ENCODE measurements around the gene PPP1R12C. TPM values are rescaled to one million over a fixed set of nuclear protein-coding genes. Genes with fewer than 3 reads are reported as not detected.
"Not testable (repeated sequence)": the region's sequence is repeated elsewhere in the genome, so short reads cannot be mapped to it uniquely, and the experiment has no call there.

The PPP1R12C gene
- polyA plus RNA-seq, 4 donors, result 56.8 to 120 (median 69.6) TPM

GRCh38 chr19:55112777-55113569, 4.5 kb downstream of the PPP1R12C start:
- no peak for DNase-seq (ENCODE audit: low read depth in 4 of 4, low spot score in 3 of 4)

GRCh38 chr19:55112246-55112776, 5.1 kb downstream of the PPP1R12C start:
- DNase-seq (ENCODE audit: low read depth in 4 of 4, low spot score in 3 of 4), result no peak

GRCh38 chr19:55111238-55111831, 6.1 kb downstream of the PPP1R12C start:
- no peak for DNase-seq (ENCODE audit: low read depth in 4 of 4, low spot score in 3 of 4)

- no peak for DNase-seq (ENCODE audit: low read depth in 4 of 4, low spot score in 3 of 4)
These were observed 7.7 kb downstream of the PPP1R12C start for GRCh38 chr19:55109527-55110291.

- not testable (repeated sequence) for DNase-seq (ENCODE audit: low read depth in 4 of 4, low spot score in 3 of 4)
These were observed 10.2 kb downstream of the PPP1R12C start for GRCh38 chr19:55107252-55107651.

- no peak for DNase-seq (ENCODE audit: low read depth in 4 of 4, low spot score in 3 of 4)
These were observed 10.8 kb downstream of the PPP1R12C start for GRCh38 chr19:55106591-55106990.

GRCh38 chr19:55105237-55105636, 12.2 kb downstream of the PPP1R12C start:
- DNase-seq (ENCODE audit: low read depth in 4 of 4, low spot score in 3 of 4), result no peak

- DNase-seq (ENCODE audit: low read depth in 4 of 4, low spot score in 3 of 4), result no peak
These were observed 14.2 kb downstream of the PPP1R12C start for GRCh38 chr19:55103190-55103589.

GRCh38 chr19:55101261-55101660, 16.2 kb downstream of the PPP1R12C start:
- no peak for DNase-seq (ENCODE audit: low read depth in 4 of 4, low spot score in 3 of 4)

GRCh38 chr19:55099557-55100506, 17.6 kb downstream of the PPP1R12C start:
- DNase-seq (ENCODE audit: low read depth in 4 of 4, low spot score in 3 of 4), result no peak

GRCh38 chr19:55098716-55099556, 18.5 kb downstream of the PPP1R12C start:
- DNase-seq (ENCODE audit: low read depth in 4 of 4, low spot score in 3 of 4), result no peak

GRCh38 chr19:55097864-55098715, 19.3 kb downstream of the PPP1R12C start:
- DNase-seq (ENCODE audit: low read depth in 4 of 4, low spot score in 3 of 4), result no peak

- no peak for DNase-seq (ENCODE audit: low read depth in 4 of 4, low spot score in 3 of 4)
These were observed 21.3 kb downstream of the PPP1R12C start for GRCh38 chr19:55096061-55096701.

- no peak for DNase-seq (ENCODE audit: low read depth in 4 of 4, low spot score in 3 of 4)
These were observed 22.0 kb downstream of the PPP1R12C start for GRCh38 chr19:55095260-55096060.

- DNase-seq (ENCODE audit: low read depth in 4 of 4, low spot score in 3 of 4), result no peak
These were observed 22.8 kb downstream of the PPP1R12C start for GRCh38 chr19:55094456-55095259.

All from left renal pelvis (tissue), 4 donors.